Adrenal gland (tissue), 12 donors: ENCODE measurements around the gene CBX4. TPM values are rescaled to one million over a fixed set of nuclear protein-coding genes. Genes with fewer than 3 reads are reported as not detected.

Source experiments
- DNase-seq, 7 donors: peaks; one replicate each; pipeline ENCODE4 v3.0.0-alpha.2; 2019 to 2020
- H3K27ac ChIP-seq, 5 donors: fragments of 200-600 bp; sonication (generic) in 4 of 5; 1 replicate in 3 of 5; 2 replicates in 2 of 5; pipeline versions ENCODE4 v1.5.1 to v1.8.0; 2016 to 2020; ENCODE audit warnings: mild to moderate bottlenecking in 1 of 5
- H3K27me3 ChIP-seq: fragments of 200-600 bp; 2 replicates; pipeline ENCODE4 v1.8.0; 2021
- H3K36me3 ChIP-seq, 2 donors: fragments of 200-600 bp; replicated peaks in 1 of 2; 1 replicate in 1 of 2; 2 replicates in 1 of 2; pipeline versions ENCODE4 v1.5.1 to v1.8.0; 2018 to 2022
- H3K4me1 ChIP-seq, 2 donors: fragments of 200-600 bp; replicated peaks in 1 of 2; 1 replicate in 1 of 2; 2 replicates in 1 of 2; pipeline versions ENCODE4 v1.5.1 to v1.8.0; 2018 to 2021
- H3K4me3 ChIP-seq, 4 donors: fragments of 200-600 bp; sonication (generic) in 3 of 4; one replicate each; pipeline ENCODE4 v1.5.1; 2016 to 2018
- H3K9me3 ChIP-seq, 3 donors: fragments of 200-600 bp; sonication (generic) in 1 of 3; replicated peaks in 1 of 3; 1 replicate in 2 of 3; 2 replicates in 1 of 3; pipeline versions ENCODE4 v1.5.1 to v1.8.0; 2016 to 2021
- POLR2A ChIP-seq, 2 donors: fragments of 450-650 bp; IDR thresholded peaks; one replicate each; pipeline ENCODE4 v1.6.1; 2017; ENCODE audit warnings: antibody characterized with exemption in 2 of 2, mild to moderate bottlenecking in 2 of 2, moderate library complexity in 1 of 2
- WGBS, 4 donors: extraction: QIAGEN DNeasy Blood & Tissue Kit in 2 of 4; methylation state at CpG; one replicate each; pipeline versions ENCODE4 v1.1.5 to v1.1.7; 2013 to 2017; 5-methylcytosine and 5-hydroxymethylcytosine counted together
- intact Hi-C, 2 donors: fragments of 100-400 bp; cut with DNase I; formaldehyde crosslinking; loops; one replicate each; pipeline versions ENCODE4 v1.14.1 to v1.15.0; 2022 to 2023
- polyA plus RNA-seq, 3 donors: library from polyadenylated mRNA; stranded (reverse); fragments of 200-250 nt in 2 of 3; fragments of 350-450 nt in 1 of 3; fragmentation: Illumina TruSeq in 1 of 3; extraction: RNeasy Lipid Tissue Mini Kit (QIAGEN cat#74804) in 1 of 3; gene quantifications; one replicate each; pipeline ENCODE4 v1.2.3, GENCODE V29; 2013 to 2014
- total RNA-seq, 9 donors: library from RNA; depleted of rRNA in 4 of 9; stranded (reverse); fragments of >200 nt in 4 of 9; fragments of 120-200 nt in 1 of 9; fragmentation: NEBNext Ultra II Directional in 1 of 9; extraction: Animal tissue kit (Norgen Biotek cat#: 25700) in 1 of 9; gene quantifications; one replicate each; pipeline versions ENCODE4 v1.1.0 to v1.2.4, GENCODE V29; 2013 to 2023
- TF ChIP-seq, protein P1 (sequence below), 6 experiments: fragments of 450-650 bp in 4 of 6; fragments of 200-600 bp in 2 of 6; sonication (generic) in 1 of 6; IDR thresholded peaks; 1 replicate in 5 of 6; 2 replicates in 1 of 6; pipeline versions ENCODE4 v1.5.1 to v1.8.0; 2016 to 2021; ENCODE audit warnings: antibody characterized with exemption in 6 of 6, mild to moderate bottlenecking in 2 of 6, moderate library complexity in 1 of 6
- donor health status: healthy with polysubstance abuse.
- donor health status: Bipolar disorder and iron deficiency.
- donor health status: DM: yes; HTN: yes; CAD: no.
- donor health status: DM: no; HTN: no; CAD: no.
- donor health status: DM: no; HTN: no; CAD: no.
- donor health status: DM: yes; HTN: yes; CAD: no.

Gene CBX4
- total and polyA plus RNA-seq, 12 donors, result 5.4 to 39.3 (median 17.0) TPM

DNA sequence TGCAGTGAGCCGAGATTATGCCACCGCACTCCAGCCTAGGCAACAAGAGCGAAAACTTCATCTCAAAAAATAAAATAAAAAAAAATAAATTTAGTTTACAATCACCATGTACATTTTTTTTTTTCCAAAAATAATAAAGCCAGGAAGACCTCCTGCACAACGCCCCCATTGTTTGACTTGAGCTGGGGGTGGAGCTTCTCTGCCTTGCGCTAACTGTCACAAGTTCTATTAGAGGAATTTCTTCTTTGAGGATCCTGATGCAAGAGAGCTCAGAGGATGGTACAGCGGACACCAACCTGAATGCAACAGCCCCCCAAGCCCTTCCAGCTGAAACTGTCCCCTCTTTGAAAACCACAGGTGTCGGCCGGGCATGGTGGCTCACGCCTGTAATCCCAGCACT lies 24.9 kb upstream of the CBX4 start:
- Histone ChIP-seq H3K9me3 (no peaks in the 10 kb centered on the region), H3K36me3 (no peaks in the 10 kb centered on the region), H3K27ac (no peak overlapping the region), H3K27me3 (no peaks in the 10 kb centered on the region), H3K4me1 (no peaks in the 10 kb centered on the region), H3K4me3 (no peak overlapping the region)
- TF ChIP-seq, protein P1, sequence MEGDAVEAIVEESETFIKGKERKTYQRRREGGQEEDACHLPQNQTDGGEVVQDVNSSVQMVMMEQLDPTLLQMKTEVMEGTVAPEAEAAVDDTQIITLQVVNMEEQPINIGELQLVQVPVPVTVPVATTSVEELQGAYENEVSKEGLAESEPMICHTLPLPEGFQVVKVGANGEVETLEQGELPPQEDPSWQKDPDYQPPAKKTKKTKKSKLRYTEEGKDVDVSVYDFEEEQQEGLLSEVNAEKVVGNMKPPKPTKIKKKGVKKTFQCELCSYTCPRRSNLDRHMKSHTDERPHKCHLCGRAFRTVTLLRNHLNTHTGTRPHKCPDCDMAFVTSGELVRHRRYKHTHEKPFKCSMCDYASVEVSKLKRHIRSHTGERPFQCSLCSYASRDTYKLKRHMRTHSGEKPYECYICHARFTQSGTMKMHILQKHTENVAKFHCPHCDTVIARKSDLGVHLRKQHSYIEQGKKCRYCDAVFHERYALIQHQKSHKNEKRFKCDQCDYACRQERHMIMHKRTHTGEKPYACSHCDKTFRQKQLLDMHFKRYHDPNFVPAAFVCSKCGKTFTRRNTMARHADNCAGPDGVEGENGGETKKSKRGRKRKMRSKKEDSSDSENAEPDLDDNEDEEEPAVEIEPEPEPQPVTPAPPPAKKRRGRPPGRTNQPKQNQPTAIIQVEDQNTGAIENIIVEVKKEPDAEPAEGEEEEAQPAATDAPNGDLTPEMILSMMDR (IDR thresholded peaks at IDR 0.05), result no peak
- TF ChIP-seq POLR2A (IDR thresholded peaks at IDR 0.05), result no peak
- no peak for DNase-seq
- 74 to 89% (median 80%) methylated on average over 9 of the region's 9 CpGs for WGBS, 4 donors
- intact Hi-C loops, result no loop called here

DNA sequence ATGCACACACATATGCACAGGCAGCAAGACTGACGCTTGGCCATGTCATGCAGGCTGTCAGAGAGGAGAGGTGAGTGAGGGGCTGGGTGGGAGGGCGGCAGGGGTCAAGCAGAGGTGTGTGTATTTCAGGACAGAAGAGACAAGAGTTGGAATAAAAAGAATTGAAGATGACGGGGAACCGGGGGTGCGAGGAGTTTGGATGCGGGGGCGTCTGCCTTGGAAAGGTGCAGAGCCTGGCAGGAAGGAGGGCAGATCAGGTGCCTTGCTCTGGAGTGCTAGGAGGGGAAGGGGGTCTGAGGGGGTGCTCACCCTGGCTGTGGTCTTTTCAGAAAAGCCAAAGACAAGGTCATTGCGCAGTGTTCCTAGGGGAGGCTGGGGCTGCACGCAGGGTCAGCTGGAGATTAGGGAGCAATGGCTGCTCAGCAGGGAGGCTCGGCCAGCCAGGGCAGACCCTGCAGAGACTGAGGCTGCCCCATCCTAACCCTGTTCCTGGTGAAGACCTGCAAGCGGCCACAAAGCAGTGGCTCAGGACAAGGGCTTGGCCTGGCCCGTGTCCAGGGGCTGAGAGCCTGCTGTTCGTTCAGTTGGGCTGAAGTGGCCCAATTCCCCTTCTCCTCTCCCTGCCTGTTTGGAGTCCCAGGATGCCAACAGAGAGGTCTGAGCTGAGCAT lies 23.7 kb upstream of the CBX4 start:
- Histone ChIP-seq H3K4me1 (no peaks in the 10 kb centered on the region), H3K4me3 (no peak overlapping the region), H3K27me3 (no peaks in the 10 kb centered on the region), H3K36me3 (no peaks in the 10 kb centered on the region), H3K27ac (no peak overlapping the region), H3K9me3 (no peaks in the 10 kb centered on the region)
- no peak for TF ChIP-seq POLR2A (IDR thresholded peaks at IDR 0.05)
- intact Hi-C loops, result no loop called here
- DNase-seq, result no peak
- WGBS, 4 donors, result 61 to 76% (median 75%) methylated on average over 10 to 13 of the region's 13 CpGs

DNA sequence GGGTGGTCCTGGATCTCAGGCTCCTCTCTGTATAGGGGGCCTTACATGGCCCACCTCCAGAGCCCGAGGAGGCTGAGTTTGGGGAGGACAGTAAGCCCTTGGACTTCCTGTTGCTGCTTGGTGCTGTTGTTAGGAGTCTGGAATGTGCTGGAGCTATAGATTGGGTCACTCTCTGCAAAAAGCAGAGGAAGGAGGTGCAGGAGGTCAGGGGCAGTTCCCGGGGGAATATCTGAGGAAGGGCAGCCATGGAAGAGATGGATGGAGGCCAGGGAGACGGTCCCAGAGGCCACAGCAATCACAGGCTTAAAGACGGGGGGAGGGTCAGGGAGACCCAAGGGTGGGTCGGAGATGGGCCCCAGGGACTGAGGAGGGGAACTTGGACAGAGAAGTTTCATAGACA lies 23.0 kb upstream of the CBX4 start:
- WGBS, 4 donors, result 21 to 47% (median 41%) methylated on average over 5 of the region's 5 CpGs
- intact Hi-C loops, result no loop called here
- DNase-seq, result no peak
- no peaks in the 10 kb centered on the region for H3K9me3 ChIP-seq
- H3K27ac ChIP-seq, result no peak overlapping the region
- no peaks in the 10 kb centered on the region for H3K36me3 ChIP-seq
- no peaks in the 10 kb centered on the region for H3K27me3 ChIP-seq
- no peaks in the 10 kb centered on the region for H3K4me1 ChIP-seq
- TF ChIP-seq, protein P1 (IDR thresholded peaks at IDR 0.05), result no peak
- no peak for TF ChIP-seq POLR2A (IDR thresholded peaks at IDR 0.05)
- no peak overlapping the region for H3K4me3 ChIP-seq

DNA sequence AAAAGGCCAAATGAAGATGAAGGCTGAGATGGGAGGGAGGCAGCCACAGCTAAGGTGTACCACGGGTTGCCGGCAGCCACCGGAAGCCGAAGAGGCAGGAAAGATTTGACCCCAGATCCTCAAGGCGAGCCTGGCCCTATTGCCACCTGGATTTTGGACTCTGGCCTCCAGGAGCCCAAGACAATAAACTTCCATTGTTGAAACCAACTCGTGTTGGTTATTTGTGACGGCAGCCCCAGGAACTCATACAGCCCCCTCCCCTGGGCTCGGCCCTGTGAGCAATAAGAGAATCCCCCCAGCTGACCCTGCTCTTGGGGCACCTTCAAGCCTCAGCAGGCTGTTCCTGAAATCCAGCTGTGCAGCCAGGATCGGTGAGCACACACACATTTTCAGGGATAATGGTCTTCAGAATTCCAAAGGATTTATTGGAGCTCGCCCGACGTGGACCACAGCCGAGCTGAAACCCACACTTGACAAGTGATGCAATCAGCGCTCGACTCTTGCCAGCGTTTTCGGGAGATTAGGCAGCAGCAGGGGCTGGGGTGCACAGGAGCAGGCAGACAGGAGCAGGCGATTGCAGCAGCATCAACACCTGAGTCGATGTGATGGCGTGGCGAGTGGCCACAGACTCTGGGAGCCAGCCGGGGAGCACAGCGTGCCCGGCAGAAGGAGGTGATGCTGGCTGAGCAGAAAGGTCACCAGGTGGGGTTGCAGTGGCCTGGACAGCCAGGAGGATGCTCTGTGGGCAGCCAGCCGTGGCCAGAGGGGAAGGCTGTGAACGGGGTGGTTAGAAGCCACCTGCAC lies 22.4 kb upstream of the CBX4 start:
- DNase-seq, result no peak
- no peaks in the 10 kb centered on the region for H3K4me1 ChIP-seq
- TF ChIP-seq, protein P1 (IDR thresholded peaks at IDR 0.05), result no peak
- no peak for TF ChIP-seq POLR2A (IDR thresholded peaks at IDR 0.05)
- H3K36me3 ChIP-seq, result no peaks in the 10 kb centered on the region
- no peaks in the 10 kb centered on the region for H3K27me3 ChIP-seq
- WGBS, 4 donors, result 63 to 78% (median 73%) methylated on average over 17 to 26 of the region's 26 CpGs
- H3K9me3 ChIP-seq, result no peaks in the 10 kb centered on the region
- no peak overlapping the region for H3K4me3 ChIP-seq
- no peak overlapping the region for H3K27ac ChIP-seq
- intact Hi-C loops, result no loop called here
